AG10803 (cell line): ENCODE data around the gene TPRN.

Experiments
- DNase-seq: peaks from one replicate; pipeline ENCODE4 v3.0.0; 2010; ENCODE audit warnings: low read depth
- H3K4me3 ChIP-seq: 2 replicates; pipeline ENCODE4 v1.5.1; 2011; ENCODE audit warnings: mild to moderate bottlenecking, low read length, control low read depth
- TF ChIP-seq, protein P1 (sequence below): conservative IDR thresholded peaks from 2 replicates; pipeline ENCODE4 v1.5.1; 2011; ENCODE audit warnings: mild to moderate bottlenecking, low read length, control low read depth, inconsistent platforms

TPRN gene

GRCh38 chr9:137147091-137147792 lies 53.3 kb downstream of the TPRN start:
- TF ChIP-seq, protein P1, sequence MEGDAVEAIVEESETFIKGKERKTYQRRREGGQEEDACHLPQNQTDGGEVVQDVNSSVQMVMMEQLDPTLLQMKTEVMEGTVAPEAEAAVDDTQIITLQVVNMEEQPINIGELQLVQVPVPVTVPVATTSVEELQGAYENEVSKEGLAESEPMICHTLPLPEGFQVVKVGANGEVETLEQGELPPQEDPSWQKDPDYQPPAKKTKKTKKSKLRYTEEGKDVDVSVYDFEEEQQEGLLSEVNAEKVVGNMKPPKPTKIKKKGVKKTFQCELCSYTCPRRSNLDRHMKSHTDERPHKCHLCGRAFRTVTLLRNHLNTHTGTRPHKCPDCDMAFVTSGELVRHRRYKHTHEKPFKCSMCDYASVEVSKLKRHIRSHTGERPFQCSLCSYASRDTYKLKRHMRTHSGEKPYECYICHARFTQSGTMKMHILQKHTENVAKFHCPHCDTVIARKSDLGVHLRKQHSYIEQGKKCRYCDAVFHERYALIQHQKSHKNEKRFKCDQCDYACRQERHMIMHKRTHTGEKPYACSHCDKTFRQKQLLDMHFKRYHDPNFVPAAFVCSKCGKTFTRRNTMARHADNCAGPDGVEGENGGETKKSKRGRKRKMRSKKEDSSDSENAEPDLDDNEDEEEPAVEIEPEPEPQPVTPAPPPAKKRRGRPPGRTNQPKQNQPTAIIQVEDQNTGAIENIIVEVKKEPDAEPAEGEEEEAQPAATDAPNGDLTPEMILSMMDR, result no peak
- DNase-seq, result no peak

GRCh38 chr9:137146527-137146918 lies 54.0 kb downstream of the TPRN start:
- TF ChIP-seq, protein P1, result no peak
- DNase-seq, result no peak
- H3K4me3 ChIP-seq, result no peak overlapping the region

More at GRCh38 chr9:137147091-137147792, 53.3 kb downstream of the TPRN start:
- no peak overlapping the region for H3K4me3 ChIP-seq

DNA sequence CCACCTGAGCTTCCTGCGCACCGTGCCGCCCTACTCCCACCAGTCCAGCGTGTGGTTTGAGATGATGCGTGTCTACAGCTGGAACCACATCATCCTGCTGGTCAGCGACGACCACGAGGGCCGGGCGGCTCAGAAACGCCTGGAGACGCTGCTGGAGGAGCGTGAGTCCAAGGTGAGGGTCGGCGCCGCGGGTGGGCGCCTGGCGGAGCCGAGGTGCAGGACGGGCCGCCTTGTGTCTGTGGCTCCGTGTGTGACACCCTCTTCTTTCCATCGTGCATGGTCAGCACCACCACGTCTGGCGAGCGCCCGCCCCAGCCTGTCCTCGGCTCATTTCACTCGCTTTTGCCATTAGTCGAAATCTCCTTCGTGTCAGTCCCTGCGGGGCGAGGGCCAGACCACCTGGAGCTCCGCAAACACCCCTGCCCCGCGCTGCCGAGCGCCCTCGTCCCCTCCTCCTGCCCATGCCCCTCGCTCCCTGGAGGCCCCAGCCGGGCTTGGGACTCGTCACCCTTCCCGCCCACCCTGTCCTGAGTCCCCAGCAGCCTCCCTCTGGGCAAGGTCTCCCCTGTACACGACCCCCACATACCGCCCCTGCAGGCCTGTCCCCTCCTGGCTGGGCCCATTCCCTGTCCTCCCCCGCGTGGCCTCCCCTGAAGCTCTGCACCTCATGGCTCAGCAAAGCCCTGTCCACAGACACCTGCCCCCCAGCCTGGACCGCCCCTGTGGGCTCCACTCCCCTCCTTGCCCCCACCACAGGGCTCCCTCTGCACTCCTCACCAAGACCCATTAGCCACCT lies 54.6 kb downstream of the TPRN start:
- H3K4me3 ChIP-seq, result no peak overlapping the region
- TF ChIP-seq, protein P1, result no peak
- DNase-seq, result no peak

- DNase-seq, result no peak
Measured at GRCh38 chr9:137143459-137143858, 57.1 kb downstream of the TPRN start.

GRCh38 chr9:137141976-137142936 lies 58.3 kb downstream of the TPRN start:
- TF ChIP-seq, protein P1, result no peak

More at GRCh38 chr9:137143459-137143858, 57.1 kb downstream of the TPRN start:
- H3K4me3 ChIP-seq, result no peak overlapping the region
- TF ChIP-seq, protein P1, result no peak

More at GRCh38 chr9:137141976-137142936, 58.3 kb downstream of the TPRN start:
- DNase-seq, result no peak
- H3K4me3 ChIP-seq, result no peak overlapping the region
